Adipocyte (in vitro differentiated cells): ENCODE data around the gene DNAAF9.

Experiments
- DNase-seq: peaks from one replicate; pipeline ENCODE4 v3.0.0-alpha.2; 2015; ENCODE audit warnings: low read depth
- H3K27me3 ChIP-seq: replicated peaks from 2 replicates; pipeline ENCODE4 v1.7.0; 2013; ENCODE audit warnings: mild to moderate bottlenecking, low read length, moderate library complexity; ENCODE audit not compliant: control insufficient read depth, insufficient read depth
- H3K36me3 ChIP-seq: 2 replicates; pipeline ENCODE4 v1.7.0; 2013; ENCODE audit warnings: low read length, mild to moderate bottlenecking, moderate library complexity; ENCODE audit not compliant: control insufficient read depth, insufficient read depth, severe bottlenecking
- H3K4me1 ChIP-seq: 2 replicates; pipeline ENCODE4 v1.7.0; 2013; ENCODE audit warnings: mild to moderate bottlenecking, low read length, moderate library complexity; ENCODE audit not compliant: control insufficient read depth, insufficient read depth
- H3K4me3 ChIP-seq: 2 replicates; pipeline ENCODE4 v1.7.0; 2013; ENCODE audit warnings: mild to moderate bottlenecking, low read length, moderate library complexity
- H3K9ac ChIP-seq: 2 replicates; pipeline ENCODE4 v1.7.0; 2013; ENCODE audit warnings: mild to moderate bottlenecking, low read length, moderate library complexity
- H3K9me3 ChIP-seq: 2 replicates; pipeline ENCODE4 v1.7.0; 2013; ENCODE audit warnings: mild to moderate bottlenecking, low read length, moderate library complexity; ENCODE audit not compliant: control insufficient read depth

Gene DNAAF9

DNA sequence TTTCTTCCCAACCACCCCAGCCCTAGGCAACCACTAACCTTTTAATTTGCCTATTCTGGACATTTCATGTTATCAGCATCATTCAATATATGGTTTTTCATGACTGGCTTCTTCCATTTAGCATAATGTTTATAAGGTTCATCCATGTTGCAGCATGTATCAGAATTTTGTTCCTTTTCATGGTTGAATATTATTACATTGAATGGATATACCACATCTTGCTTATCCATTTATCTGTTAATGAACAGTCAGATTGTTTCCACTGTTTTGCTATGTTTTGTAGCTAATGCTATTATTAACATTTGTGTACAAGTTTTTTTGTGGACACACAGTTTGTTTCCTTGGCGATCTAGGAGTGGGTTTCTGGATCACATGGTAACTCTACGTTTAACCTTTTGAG lies 3.0 kb upstream of the DNAAF9 start:
- H3K36me3 ChIP-seq, result no peaks in the 10 kb centered on the region
- no peaks in the 10 kb centered on the region for H3K27me3 ChIP-seq
- H3K4me1 ChIP-seq, result peaks cover 5% of the 10 kb centered on the region
- H3K9me3 ChIP-seq, result no peaks in the 10 kb centered on the region
- no peak overlapping the region for H3K4me3 ChIP-seq
- H3K9ac ChIP-seq, result no peak overlapping the region
- DNase-seq, result no peak

DNA sequence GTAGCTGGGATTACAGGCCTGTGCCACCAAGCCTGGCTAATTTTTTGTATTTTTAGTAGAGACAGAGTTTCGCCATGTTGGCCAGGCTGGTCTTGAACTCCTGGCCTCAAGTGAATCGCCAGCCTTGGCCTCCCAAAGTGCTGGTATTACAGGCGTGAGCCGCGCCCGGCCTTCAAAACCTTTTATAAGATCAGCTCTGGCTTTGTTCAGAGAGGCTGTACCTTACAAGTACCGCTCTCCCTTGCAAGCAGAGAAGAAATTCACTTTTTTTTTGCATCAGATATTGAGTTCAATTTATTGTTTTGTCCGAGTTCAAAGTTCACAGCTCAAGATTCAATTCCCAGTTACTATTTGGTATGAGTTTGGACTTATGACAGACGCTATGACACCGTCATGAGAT lies 1.9 kb upstream of the DNAAF9 start:
- Histone ChIP-seq H3K9ac (no peak overlapping the region), H3K36me3 (no peaks in the 10 kb centered on the region), H3K9me3 (no peaks in the 10 kb centered on the region), H3K4me1 (peaks cover 5% of the 10 kb centered on the region), H3K4me3 (no peak overlapping the region), H3K27me3 (no peaks in the 10 kb centered on the region)
- no peak for DNase-seq

DNA sequence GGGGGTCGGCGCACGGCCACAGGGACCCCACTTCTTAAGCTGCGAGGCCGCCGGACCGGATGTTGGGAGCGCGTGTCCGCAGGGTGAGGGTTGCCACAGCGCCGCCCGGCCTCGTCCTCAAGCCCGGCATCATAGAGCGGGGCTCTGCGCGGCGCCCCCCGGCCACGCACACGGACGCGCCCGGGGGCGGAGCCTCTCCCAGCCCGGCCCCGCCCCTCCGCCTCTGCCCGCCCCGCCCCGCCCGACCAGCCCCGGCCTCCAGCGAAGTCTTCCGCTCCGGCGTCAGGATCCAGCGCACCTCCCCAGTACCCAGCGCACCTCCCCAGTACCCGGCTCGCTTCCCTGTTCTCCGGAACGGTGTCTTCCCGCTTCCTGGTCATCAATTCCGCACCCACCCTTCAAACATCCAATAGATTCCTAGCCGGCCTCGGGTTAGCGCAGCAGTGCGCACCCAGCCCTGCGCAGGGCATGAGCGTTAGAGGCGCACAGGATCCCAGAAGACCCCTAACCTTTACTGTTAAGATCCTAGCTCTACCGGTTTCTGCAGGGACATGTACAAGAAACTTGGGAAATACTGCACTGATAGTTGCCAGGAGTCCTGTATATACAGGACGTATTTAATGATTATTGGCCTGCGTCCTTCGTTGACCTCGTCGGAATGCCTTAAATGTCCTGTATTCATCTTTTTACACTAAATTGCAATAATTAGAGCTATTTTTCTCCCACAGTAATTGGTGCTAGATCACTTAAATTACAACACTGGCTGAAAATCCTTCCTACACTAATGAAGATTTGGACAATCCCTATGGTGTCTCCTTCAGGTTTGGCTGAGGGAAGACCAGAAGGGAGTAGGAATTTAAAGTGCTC lies 535 bp upstream of the DNAAF9 start:
- Histone ChIP-seq H3K4me3 (peak overlapping the region; percentile 94), H3K36me3 (no peaks in the 10 kb centered on the region), H3K9me3 (no peaks in the 10 kb centered on the region), H3K9ac (peak overlapping the region; percentile 91), H3K4me1 (peaks cover 5% of the 10 kb centered on the region), H3K27me3 (no peaks in the 10 kb centered on the region)
- DNase-seq, result peak; percentile 93

DNA sequence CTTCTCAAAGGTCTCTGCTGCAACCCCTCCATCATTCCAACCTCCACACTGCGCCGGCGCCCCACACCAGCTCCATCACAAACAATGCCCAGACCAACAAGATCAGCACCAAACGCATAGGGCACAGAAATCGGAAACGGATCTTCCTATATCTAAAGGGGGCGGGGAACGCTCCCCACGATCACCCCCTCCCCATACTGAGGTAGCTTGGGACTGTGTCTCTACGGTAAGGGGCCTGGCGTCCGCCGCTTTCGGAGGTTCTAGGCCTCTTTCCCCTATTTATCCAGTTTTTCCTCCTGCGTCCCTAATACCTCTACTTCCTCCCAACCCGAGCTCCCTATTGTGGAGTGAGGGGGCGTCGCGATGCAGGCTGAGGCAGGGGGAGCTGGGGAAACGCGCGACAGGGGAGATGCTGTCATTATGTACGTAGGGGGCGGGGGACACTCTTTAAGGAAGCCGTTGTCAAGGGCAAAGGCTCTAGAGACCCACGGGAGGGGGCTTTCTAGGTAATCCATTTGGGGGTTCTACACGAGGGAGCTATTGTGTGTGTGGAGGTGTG lies 909 bp downstream of the DNAAF9 start:
- H3K9ac ChIP-seq, result peak overlapping the region; percentile 86
- H3K9me3 ChIP-seq, result no peaks in the 10 kb centered on the region
- no peaks in the 10 kb centered on the region for H3K36me3 ChIP-seq
- peak; percentile 67 for DNase-seq
- H3K4me1 ChIP-seq, result peaks cover 5% of the 10 kb centered on the region
- no peaks in the 10 kb centered on the region for H3K27me3 ChIP-seq
- peak overlapping the region; percentile 94 for H3K4me3 ChIP-seq

DNA sequence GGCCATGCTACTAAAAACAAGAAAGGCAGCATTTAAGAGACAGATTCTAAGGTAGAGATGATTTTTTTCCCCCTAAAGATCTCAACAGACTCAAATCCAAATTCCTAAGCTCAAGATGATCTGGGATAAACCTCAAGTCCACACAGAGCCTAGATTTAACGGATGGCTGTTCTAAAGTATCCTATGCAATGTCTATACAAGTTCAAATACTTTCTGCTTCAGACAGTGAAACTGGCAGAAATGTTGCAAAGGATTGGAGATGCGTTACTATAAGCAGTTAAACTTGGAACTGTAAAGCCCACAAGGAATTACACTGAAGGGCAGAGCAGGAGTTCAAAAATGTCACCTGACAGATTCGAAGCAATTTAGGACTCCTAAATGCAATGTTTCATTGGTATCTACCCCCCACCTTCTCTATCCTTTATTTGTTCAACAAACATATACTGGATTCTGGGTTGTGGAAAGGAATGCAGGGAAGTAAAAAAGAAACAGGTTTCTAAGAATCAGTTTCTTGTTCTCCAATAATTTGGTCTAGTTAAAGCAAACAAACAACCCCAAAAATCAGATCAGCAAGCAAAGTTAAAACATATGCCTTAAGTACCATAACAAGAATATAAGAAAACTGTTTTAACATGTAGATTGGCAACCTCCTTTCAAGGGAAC lies 1.6 kb downstream of the DNAAF9 start:
- peaks cover 5% of the 10 kb centered on the region for H3K4me1 ChIP-seq
- peak; percentile 28 for DNase-seq
- H3K9me3 ChIP-seq, result no peaks in the 10 kb centered on the region
- peak overlapping the region; percentile 94 for H3K4me3 ChIP-seq
- H3K36me3 ChIP-seq, result no peaks in the 10 kb centered on the region
- no peaks in the 10 kb centered on the region for H3K27me3 ChIP-seq
- H3K9ac ChIP-seq, result peak overlapping the region; percentile 86

DNA sequence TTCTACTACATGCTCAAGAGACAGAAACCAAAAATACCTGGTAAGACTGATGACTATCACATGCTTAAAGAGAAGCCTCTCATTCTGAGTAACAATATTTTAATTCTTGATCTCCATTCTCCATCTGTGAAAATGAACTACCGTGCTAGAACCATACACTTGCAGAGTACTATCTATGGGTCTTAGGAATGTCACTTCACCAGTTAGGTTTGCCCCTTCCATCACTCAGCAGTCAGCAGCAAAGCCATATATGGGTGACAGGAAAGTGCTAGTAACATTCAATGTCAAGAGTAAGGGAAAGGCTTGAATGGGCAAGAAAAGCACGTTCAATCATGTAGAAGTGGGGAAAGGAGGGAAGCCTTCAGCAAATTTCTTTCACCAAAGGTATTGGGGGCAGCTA lies 2.3 kb downstream of the DNAAF9 start:
- peaks cover 5% of the 10 kb centered on the region for H3K4me1 ChIP-seq
- no peaks in the 10 kb centered on the region for H3K27me3 ChIP-seq
- no peaks in the 10 kb centered on the region for H3K36me3 ChIP-seq
- no peak overlapping the region for H3K4me3 ChIP-seq
- H3K9me3 ChIP-seq, result no peaks in the 10 kb centered on the region
- H3K9ac ChIP-seq, result no peak overlapping the region
- DNase-seq, result no peak

DNA sequence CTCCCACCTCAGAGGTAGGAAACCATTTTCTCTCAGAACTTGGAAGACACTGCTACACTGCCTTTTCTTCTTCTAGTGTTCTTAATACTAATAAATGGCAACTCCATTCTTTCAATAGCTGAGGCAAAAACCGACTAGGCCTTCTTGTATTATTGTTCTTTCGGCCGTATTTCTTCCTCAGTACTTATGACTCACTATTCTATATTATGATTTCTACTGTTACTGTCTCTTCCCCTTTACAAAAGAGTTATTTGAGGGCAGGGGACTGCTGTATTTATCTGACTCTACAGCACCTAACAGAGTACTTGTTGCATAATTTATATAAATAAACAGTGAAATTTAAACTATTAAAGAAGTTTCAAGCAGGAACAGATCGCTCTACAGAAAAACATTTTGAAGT lies 3.1 kb downstream of the DNAAF9 start:
- Histone ChIP-seq H3K36me3 (no peaks in the 10 kb centered on the region), H3K4me3 (no peak overlapping the region), H3K27me3 (no peaks in the 10 kb centered on the region), H3K4me1 (peaks cover 5% of the 10 kb centered on the region), H3K9ac (no peak overlapping the region), H3K9me3 (no peaks in the 10 kb centered on the region)
- DNase-seq, result no peak

DNA sequence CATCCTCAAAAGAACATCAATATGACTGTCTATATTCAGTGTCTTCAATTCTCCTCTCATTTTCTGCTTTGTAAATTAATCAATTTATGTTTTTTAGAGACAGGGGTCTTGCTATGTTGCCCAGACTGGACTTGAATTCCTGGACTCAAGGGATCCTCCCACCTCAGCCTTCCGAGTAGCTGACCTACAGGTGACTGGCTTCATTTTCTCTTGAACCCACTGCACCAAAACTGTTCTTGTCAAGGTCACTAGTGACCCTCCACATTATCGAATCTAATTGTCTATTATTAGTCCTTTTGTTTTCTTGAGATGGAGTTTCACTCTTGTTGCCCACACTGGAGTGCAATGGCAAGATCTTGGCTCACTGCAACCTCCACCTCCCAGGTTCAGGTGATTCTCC lies 3.7 kb downstream of the DNAAF9 start:
- H3K9me3 ChIP-seq, result no peaks in the 10 kb centered on the region
- H3K9ac ChIP-seq, result no peak overlapping the region
- no peaks in the 10 kb centered on the region for H3K36me3 ChIP-seq
- no peaks in the 10 kb centered on the region for H3K27me3 ChIP-seq
- H3K4me3 ChIP-seq, result no peak overlapping the region
- no peak for DNase-seq
- H3K4me1 ChIP-seq, result peaks cover 8% of the 10 kb centered on the region

DNA sequence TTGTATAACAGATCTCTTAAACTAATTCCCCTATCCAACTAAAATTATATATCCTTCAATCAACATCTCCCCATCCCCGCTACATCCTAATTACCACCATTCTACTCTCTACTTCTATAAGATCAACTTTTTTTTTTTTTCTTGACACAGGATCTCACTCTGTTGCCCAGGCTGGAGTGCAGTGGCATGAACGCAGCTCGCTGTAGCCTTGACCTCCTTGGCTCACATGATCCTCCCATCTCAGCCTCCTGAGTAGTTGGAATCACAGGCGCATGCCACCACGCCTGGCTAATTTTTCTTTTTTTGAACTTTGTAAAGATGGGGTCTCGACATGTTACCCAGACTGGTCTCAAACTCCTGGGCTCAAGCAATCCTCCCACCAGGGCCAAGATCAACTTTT lies 5.0 kb downstream of the DNAAF9 start:
- H3K4me1 ChIP-seq, result peaks cover 17% of the 10 kb centered on the region
- H3K9ac ChIP-seq, result no peak overlapping the region
- no peaks in the 10 kb centered on the region for H3K27me3 ChIP-seq
- H3K36me3 ChIP-seq, result no peaks in the 10 kb centered on the region
- no peak for DNase-seq
- no peak overlapping the region for H3K4me3 ChIP-seq
- H3K9me3 ChIP-seq, result no peaks in the 10 kb centered on the region

DNA sequence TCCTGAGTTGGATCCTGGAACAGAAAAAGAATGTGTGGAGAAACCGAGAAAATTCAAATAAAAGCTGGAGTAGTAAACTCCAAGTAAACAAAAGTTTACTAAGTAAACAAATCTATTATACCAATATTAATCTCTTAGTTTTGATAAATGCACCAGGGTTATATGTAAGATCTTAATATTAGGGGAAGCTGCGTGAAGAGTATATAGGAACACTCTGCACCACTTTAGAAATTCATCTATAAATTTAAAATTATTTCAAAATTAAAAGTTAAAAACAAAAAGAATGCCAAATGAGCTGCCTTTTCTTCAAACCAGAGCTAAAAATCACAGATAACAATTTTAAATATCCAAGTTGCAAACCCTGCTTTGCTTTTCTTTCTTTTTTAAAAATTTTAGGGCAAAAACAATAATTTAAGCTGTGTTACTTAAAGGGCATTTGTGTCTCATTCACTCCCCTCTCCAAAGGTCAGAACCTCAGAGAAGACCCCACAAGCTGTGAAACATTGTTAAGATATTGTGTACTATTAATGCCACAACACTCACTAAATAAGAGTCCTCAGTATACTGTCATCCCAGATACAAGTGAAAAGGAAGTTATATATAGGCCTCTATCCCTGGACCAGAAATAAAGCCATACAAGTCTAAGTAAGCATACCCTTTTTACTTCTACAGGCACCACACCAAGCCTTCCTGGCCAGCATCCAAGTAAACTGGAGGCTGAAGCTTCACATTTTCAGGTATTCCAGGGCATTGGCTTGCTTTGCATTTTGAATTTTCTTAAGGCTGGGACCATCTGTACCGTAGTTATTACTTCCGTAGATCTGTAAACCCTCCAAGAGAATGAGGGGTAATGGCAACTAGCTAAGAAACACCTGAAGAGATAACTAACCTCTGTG lies 7.0 kb downstream of the DNAAF9 start:
- H3K4me1 ChIP-seq, result peaks cover 12% of the 10 kb centered on the region
- no peak overlapping the region for H3K4me3 ChIP-seq
- no peaks in the 10 kb centered on the region for H3K27me3 ChIP-seq
- no peak for DNase-seq
- no peaks in the 10 kb centered on the region for H3K36me3 ChIP-seq
- no peaks in the 10 kb centered on the region for H3K9me3 ChIP-seq
- H3K9ac ChIP-seq, result no peak overlapping the region
